HCT116 (cell line): ENCODE results near the gene THSD7B. TPM values are rescaled to one million over a fixed set of nuclear protein-coding genes. Genes with fewer than 3 reads are reported as not detected.

Source experiments
- ATAC-seq: fragments of 200-7000 bp; cut with Tn5 transposase; 2 replicates; pipeline ENCODE4 v1.9.1; 2020; ENCODE audit warnings: mild to moderate bottlenecking, moderate library complexity
- BruUV-seq: library from RNA; stranded (reverse); fragments of 400-500 nt; replicated peaks from 2 replicates; lab custom pipeline; 2021; lab: Mats Ljungman, UMichigan
- CTCF ChIA-PET: fragments of 300-600 bp; sonication (Branson Sonifier 250); formaldehyde crosslinking; loops from one replicate; lab custom pipeline; 2021; ENCODE audit warnings: antibody characterized with exemption; lab: Charles Lee
- POLR2A ChIA-PET: fragments of 300-600, 350-600 bp; sonication (Branson Sonifier 250); formaldehyde crosslinking; loops from one replicate; lab custom pipeline; 2021; ENCODE audit warnings: antibody characterized with exemption; lab: Charles Lee
- RAD21 ChIA-PET, 2 experiments: fragments of 300-600 bp; sonication (Branson Sonifier 250); formaldehyde crosslinking; loops; one replicate each; lab custom pipeline; 2023; ENCODE audit warnings: low total read pairs in 2 of 2; ENCODE audit not compliant: uncharacterized antibody in 2 of 2, unreplicated experiment in 2 of 2, low non-redundant PET in 1 of 2; lab: Charles Lee
- DNase-seq: peaks from one replicate; pipeline ENCODE4 v3.0.0-alpha.2; 2010; ENCODE audit warnings: low read depth, low spot score
- H2AFZ ChIP-seq: fragments of 200-600 bp; shearing (Covaris generic), sonication (generic); 2 replicates; pipeline ENCODE4 v1.6.1; 2017; ENCODE audit warnings: low read depth, mixed run types, mixed read lengths, antibody characterized with exemption, low read length; ENCODE audit not compliant: poor library complexity, severe bottlenecking
- H3K27ac ChIP-seq: 2 replicates; pipeline ENCODE4 v1.5.1; 2012; ENCODE audit warnings: low read depth, low read length
- H3K27me3 ChIP-seq: fragments of 200-600 bp; sonication (generic); 2 replicates; pipeline ENCODE4 v1.6.1; 2016; ENCODE audit warnings: mixed run types, low read length, mixed read lengths; ENCODE audit not compliant: insufficient read depth
- H3K36me3 ChIP-seq, 2 experiments: fragments of 200-500 bp in 1 of 2; fragments of 200-600 bp in 1 of 2; sonication (Bioruptor generic) in 1 of 2; sonication (generic) in 1 of 2; 2 replicates each; pipeline versions ENCODE4 v1.5.1 to v1.6.1; 2014 to 2016; ENCODE audit warnings: low read length in 2 of 2, inconsistent platforms in 1 of 2, mixed read lengths in 1 of 2, mixed run types in 1 of 2; ENCODE audit not compliant: insufficient read depth in 2 of 2, control insufficient read depth in 1 of 2
- H3K4me1 ChIP-seq, 2 experiments: fragments of 200-600 bp in 1 of 2; sonication (generic) in 1 of 2; 2 replicates each; pipeline versions ENCODE4 v1.5.1 to v1.6.1; 2012 to 2017; ENCODE audit warnings: low read length in 2 of 2, inconsistent platforms in 1 of 2, mild to moderate bottlenecking in 1 of 2, mixed read lengths in 1 of 2, mixed run types in 1 of 2, moderate library complexity in 1 of 2; ENCODE audit not compliant: insufficient read depth in 2 of 2, control insufficient read depth in 1 of 2
- H3K4me2 ChIP-seq: fragments of 200-600 bp; sonication (generic); 2 replicates; pipeline ENCODE4 v1.6.1; 2017; ENCODE audit warnings: mixed run types, low read length, mixed read lengths
- H3K4me3 ChIP-seq, 2 experiments: fragments of 200-600 bp in 1 of 2; sonication (generic) in 1 of 2; replicated peaks in 1 of 2; 2 replicates each; pipeline ENCODE4 v1.5.1; 2011 to 2016; ENCODE audit warnings: low read length in 2 of 2, control low read depth in 1 of 2, low read depth in 1 of 2, mild to moderate bottlenecking in 1 of 2, mixed read lengths in 1 of 2, mixed run types in 1 of 2
- H3K79me2 ChIP-seq: fragments of 200-600 bp; sonication (generic); 2 replicates; pipeline ENCODE4 v1.6.1; 2017; ENCODE audit warnings: mild to moderate bottlenecking, mixed run types, low read length, moderate library complexity, mixed read lengths; ENCODE audit not compliant: insufficient read depth
- H3K9ac ChIP-seq: fragments of 200-600 bp; sonication (generic); 2 replicates; pipeline ENCODE4 v1.6.1; 2016; ENCODE audit warnings: low read length, mixed read lengths
- H3K9me2 ChIP-seq: fragments of 200-600 bp; sonication (generic), shearing (Covaris generic); 2 replicates; pipeline ENCODE4 v1.6.1; 2017; ENCODE audit warnings: mixed run types, mild to moderate bottlenecking, moderate library complexity; ENCODE audit not compliant: insufficient read depth
- H3K9me3 ChIP-seq, 2 experiments: fragments of 200-500 bp in 1 of 2; fragments of 200-600 bp in 1 of 2; sonication (Bioruptor generic) in 1 of 2; sonication (generic) in 1 of 2; 2 replicates each; pipeline ENCODE4 v1.6.1; 2014 to 2017; ENCODE audit warnings: low read length in 2 of 2, mixed read lengths in 2 of 2, inconsistent platforms in 1 of 2, low read depth in 1 of 2, mild to moderate bottlenecking in 1 of 2, mixed run types in 1 of 2, moderate library complexity in 1 of 2; ENCODE audit not compliant: control insufficient read depth in 1 of 2, insufficient read depth in 1 of 2
- H4K20me1 ChIP-seq: fragments of 200-600 bp; sonication (generic), shearing (Covaris generic); 2 replicates; pipeline ENCODE4 v1.6.1; 2017; ENCODE audit warnings: mixed run types, mild to moderate bottlenecking, moderate library complexity; ENCODE audit not compliant: insufficient read depth
- CBX3 ChIP-seq: IDR thresholded peaks from 2 replicates; pipeline ENCODE4 v1.6.1; 2012; ENCODE audit warnings: low read depth
- ELF1 ChIP-seq: IDR thresholded peaks from 2 replicates; pipeline ENCODE4 v1.6.1; 2012; ENCODE audit warnings: low read depth, borderline replicate concordance
- EZH2 ChIP-seq: fragments of 200-600 bp; sonication (generic); IDR thresholded peaks from 2 replicates; pipeline ENCODE4 v1.6.1; 2017; ENCODE audit warnings: antibody characterized with exemption, mixed run types
- EZH2phosphoT487 ChIP-seq: fragments of 200-600 bp; IDR thresholded peaks from 2 replicates; pipeline ENCODE4 v1.6.1; 2018; ENCODE audit warnings: antibody characterized with exemption, borderline replicate concordance
- FOSL1 ChIP-seq: IDR thresholded peaks from 2 replicates; pipeline ENCODE4 v1.6.1; 2012; ENCODE audit warnings: low read depth
- JUND ChIP-seq: IDR thresholded peaks from 2 replicates; pipeline ENCODE4 v1.6.1; 2012
- POLR2A ChIP-seq: IDR thresholded peaks from 2 replicates; pipeline ENCODE4 v1.7.0; 2011; ENCODE audit warnings: borderline replicate concordance; ENCODE audit not compliant: insufficient read depth, insufficient read length; ENCODE audit errors: extremely low read depth
- POLR2AphosphoS5 ChIP-seq: IDR thresholded peaks from 2 replicates; pipeline ENCODE4 v1.6.1; 2011; ENCODE audit warnings: mild to moderate bottlenecking, low read depth, low read length, moderate library complexity
- RAD21 ChIP-seq: IDR thresholded peaks from 2 replicates; pipeline ENCODE4 v1.6.1; 2012; ENCODE audit warnings: low read depth, mild to moderate bottlenecking
- SIN3A ChIP-seq: IDR thresholded peaks from 2 replicates; pipeline ENCODE4 v1.6.1; 2012; ENCODE audit warnings: low read depth
- SP1 ChIP-seq: IDR thresholded peaks from 2 replicates; pipeline ENCODE4 v1.6.1; 2012; ENCODE audit warnings: low read depth
- SRF ChIP-seq: IDR thresholded peaks from 2 replicates; pipeline ENCODE4 v1.6.1; 2012; ENCODE audit warnings: low read depth
- TCF7L2 ChIP-seq: IDR thresholded peaks from 2 replicates; pipeline ENCODE4 v1.7.0; 2011; ENCODE audit warnings: borderline replicate concordance, inconsistent platforms; ENCODE audit not compliant: insufficient read depth, insufficient read length; ENCODE audit errors: extremely low read depth
- YY1 ChIP-seq: IDR thresholded peaks from 2 replicates; pipeline ENCODE4 v1.6.1; 2011; ENCODE audit warnings: low read length, low read depth, moderate library complexity, mild to moderate bottlenecking; ENCODE audit not compliant: insufficient replicate concordance; ENCODE audit errors: extremely low read depth
- intact Hi-C: fragments of 100-400 bp; cut with micrococcal nuclease; formaldehyde crosslinking; loops from 2 replicates; pipeline ENCODE4 v1.10.0; 2022
- total RNA-seq: library from RNA; stranded (reverse); gene quantifications from one replicate; pipeline ENCODE4 v1.2.1, GENCODE V29; 2021; ENCODE audit not compliant: unreplicated experiment
- TF ChIP-seq, protein P1 (sequence below): IDR thresholded peaks from 2 replicates; pipeline ENCODE4 v1.6.1; 2012; ENCODE audit warnings: low read depth
- TF ChIP-seq, protein P2 (sequence below): IDR thresholded peaks from 2 replicates; pipeline ENCODE4 v1.6.1; 2012
- TF ChIP-seq, protein P3 (sequence below): IDR thresholded peaks from 2 replicates; pipeline ENCODE4 v1.6.1; 2012
- TF ChIP-seq, protein P4 (sequence below): IDR thresholded peaks from 2 replicates; pipeline ENCODE4 v1.6.1; 2011; ENCODE audit warnings: mild to moderate bottlenecking, low read length, moderate library complexity; ENCODE audit not compliant: insufficient replicate concordance; ENCODE audit errors: extremely low read depth

Gene THSD7B
- total RNA-seq, 1 experiment from 2014 or later: not detected

DNA sequence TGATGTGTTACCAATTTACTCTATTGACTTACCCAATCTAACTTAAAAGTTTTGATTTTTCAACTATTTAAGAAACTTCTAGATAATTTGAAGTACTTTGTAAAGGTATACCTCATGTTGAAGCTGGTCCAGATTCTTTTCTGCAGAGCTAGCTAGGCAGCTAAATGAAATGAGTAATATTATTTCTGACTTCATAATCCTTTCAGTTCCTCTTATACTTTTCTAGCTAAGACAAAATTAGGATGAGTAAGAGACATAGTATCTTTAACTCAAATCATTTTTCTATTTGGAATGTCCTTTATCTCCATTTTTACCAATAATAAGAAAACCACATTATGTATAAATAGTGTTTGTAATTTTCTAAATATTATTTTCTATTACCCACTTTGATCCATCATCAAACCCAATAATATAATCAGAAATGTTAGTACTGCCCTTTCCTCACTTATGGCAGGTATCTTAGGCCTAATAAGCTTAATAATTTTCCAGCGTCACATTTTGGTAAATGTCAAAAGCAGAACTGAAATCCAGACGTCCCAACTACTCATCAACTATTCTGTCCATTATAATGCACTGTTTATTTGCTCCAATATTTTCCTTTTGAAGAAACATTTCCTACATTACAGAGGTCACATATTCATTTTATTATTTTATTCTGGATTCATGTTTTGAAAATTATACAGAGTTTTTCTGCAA, 456.6 kb downstream of the THSD7B start:
- RAD21 ChIA-PET: no interaction called here
- no peaks in the 10 kb centered on the region for H3K27me3 ChIP-seq
- no peaks in the 10 kb centered on the region for H3K79me2 ChIP-seq
- no peak for TF ChIP-seq CBX3
- no peak for TF ChIP-seq EZH2phosphoT487
- TF ChIP-seq POLR2AphosphoS5: no peak
- no peak for TF ChIP-seq SRF
- TF ChIP-seq YY1: no peak
- TF ChIP-seq, protein P1, sequence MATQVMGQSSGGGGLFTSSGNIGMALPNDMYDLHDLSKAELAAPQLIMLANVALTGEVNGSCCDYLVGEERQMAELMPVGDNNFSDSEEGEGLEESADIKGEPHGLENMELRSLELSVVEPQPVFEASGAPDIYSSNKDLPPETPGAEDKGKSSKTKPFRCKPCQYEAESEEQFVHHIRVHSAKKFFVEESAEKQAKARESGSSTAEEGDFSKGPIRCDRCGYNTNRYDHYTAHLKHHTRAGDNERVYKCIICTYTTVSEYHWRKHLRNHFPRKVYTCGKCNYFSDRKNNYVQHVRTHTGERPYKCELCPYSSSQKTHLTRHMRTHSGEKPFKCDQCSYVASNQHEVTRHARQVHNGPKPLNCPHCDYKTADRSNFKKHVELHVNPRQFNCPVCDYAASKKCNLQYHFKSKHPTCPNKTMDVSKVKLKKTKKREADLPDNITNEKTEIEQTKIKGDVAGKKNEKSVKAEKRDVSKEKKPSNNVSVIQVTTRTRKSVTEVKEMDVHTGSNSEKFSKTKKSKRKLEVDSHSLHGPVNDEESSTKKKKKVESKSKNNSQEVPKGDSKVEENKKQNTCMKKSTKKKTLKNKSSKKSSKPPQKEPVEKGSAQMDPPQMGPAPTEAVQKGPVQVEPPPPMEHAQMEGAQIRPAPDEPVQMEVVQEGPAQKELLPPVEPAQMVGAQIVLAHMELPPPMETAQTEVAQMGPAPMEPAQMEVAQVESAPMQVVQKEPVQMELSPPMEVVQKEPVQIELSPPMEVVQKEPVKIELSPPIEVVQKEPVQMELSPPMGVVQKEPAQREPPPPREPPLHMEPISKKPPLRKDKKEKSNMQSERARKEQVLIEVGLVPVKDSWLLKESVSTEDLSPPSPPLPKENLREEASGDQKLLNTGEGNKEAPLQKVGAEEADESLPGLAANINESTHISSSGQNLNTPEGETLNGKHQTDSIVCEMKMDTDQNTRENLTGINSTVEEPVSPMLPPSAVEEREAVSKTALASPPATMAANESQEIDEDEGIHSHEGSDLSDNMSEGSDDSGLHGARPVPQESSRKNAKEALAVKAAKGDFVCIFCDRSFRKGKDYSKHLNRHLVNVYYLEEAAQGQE: no peak
- TF ChIP-seq, protein P2, sequence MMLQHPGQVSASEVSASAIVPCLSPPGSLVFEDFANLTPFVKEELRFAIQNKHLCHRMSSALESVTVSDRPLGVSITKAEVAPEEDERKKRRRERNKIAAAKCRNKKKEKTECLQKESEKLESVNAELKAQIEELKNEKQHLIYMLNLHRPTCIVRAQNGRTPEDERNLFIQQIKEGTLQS: no peak
- TF ChIP-seq, protein P3, sequence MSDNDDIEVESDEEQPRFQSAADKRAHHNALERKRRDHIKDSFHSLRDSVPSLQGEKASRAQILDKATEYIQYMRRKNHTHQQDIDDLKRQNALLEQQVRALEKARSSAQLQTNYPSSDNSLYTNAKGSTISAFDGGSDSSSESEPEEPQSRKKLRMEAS: no peak
- no peak for TF ChIP-seq POLR2A
- TF ChIP-seq JUND: no peak
- TF ChIP-seq ELF1: no peak
- TF ChIP-seq, protein P4, sequence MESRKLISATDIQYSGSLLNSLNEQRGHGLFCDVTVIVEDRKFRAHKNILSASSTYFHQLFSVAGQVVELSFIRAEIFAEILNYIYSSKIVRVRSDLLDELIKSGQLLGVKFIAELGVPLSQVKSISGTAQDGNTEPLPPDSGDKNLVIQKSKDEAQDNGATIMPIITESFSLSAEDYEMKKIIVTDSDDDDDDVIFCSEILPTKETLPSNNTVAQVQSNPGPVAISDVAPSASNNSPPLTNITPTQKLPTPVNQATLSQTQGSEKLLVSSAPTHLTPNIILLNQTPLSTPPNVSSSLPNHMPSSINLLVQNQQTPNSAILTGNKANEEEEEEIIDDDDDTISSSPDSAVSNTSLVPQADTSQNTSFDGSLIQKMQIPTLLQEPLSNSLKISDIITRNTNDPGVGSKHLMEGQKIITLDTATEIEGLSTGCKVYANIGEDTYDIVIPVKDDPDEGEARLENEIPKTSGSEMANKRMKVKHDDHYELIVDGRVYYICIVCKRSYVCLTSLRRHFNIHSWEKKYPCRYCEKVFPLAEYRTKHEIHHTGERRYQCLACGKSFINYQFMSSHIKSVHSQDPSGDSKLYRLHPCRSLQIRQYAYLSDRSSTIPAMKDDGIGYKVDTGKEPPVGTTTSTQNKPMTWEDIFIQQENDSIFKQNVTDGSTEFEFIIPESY: no peak
- no peak for TF ChIP-seq SIN3A
- no peak for TF ChIP-seq FOSL1
- no peak for TF ChIP-seq SP1
- no peak for TF ChIP-seq EZH2
- no peak for TF ChIP-seq TCF7L2
- TF ChIP-seq RAD21: no peak
- ATAC-seq: no peak
- H3K4me3 ChIP-seq: no peak overlapping the region
- H3K36me3 ChIP-seq: no peaks in the 10 kb centered on the region
- POLR2A ChIA-PET: no interaction called here
- DNase-seq: no peak
- no peaks in the 10 kb centered on the region for H3K9me2 ChIP-seq
- H3K4me2 ChIP-seq: no peak overlapping the region
- H3K9me3 ChIP-seq: peaks cover 6 to 15% of the 10 kb centered on the region in 2 experiments; a peak in 1 of 4 replicates
- intact Hi-C loops: no loop called here
- H2AFZ ChIP-seq: no peak overlapping the region
- no peaks in the 10 kb centered on the region for H4K20me1 ChIP-seq
- CTCF ChIA-PET: no interaction called here
- no peak overlapping the region for H3K27ac ChIP-seq
- H3K4me1 ChIP-seq: no peaks in the 10 kb centered on the region
- no peak overlapping the region for H3K9ac ChIP-seq
- BruUV-seq: no TSS peak
